ENCODE results near the gene NIT1. TPM values are rescaled to one million over a fixed set of nuclear protein-coding genes. Genes with fewer than 3 reads are reported as not detected.

NIT1 gene
- total and polyA plus RNA-seq, 2 donors (not counting 3 experiments of a cell fraction or from before 2014, with no cell fraction given) = 20.3 to 26.5 TPM

GRCh38 chr1:161070761-161071160 lies 47.1 kb upstream of the NIT1 start:
- intact Hi-C loops (cut with micrococcal nuclease) (no loop called here), dilution Hi-C loops (cut with MboI; ENCODE audit: extremely low pct_ligation_motif_present, low sequenced_read_pairs) (no loop called here)
- CTCF ChIA-PET = interaction anchor here (0.5 to 1.4 kb wide), 6 partner anchors 16 to 975 kb away, joined by 3 to 7 read pairs (median 3); no protein-coding TSS in a partner anchor
- Histone ChIP-seq H4K20me1 (replicated peaks; ENCODE audit: control insufficient read depth, extremely low read depth, insufficient read depth, low read length) (no peaks in the 10 kb centered on the region), H3K9ac (replicated peaks; ENCODE audit: extremely low read depth, insufficient read depth, low read length) (no peak overlapping the region), H2AFZ (ENCODE audit: low read depth, low read length) (no peak overlapping the region), H3K9me1 (replicated peaks; ENCODE audit: control insufficient read depth, extremely low read depth, insufficient read depth, low read length) (no peaks in the 10 kb centered on the region), H3K79me2 (ENCODE audit: control insufficient read depth, insufficient read depth, low read length) (no peaks in the 10 kb centered on the region), H3K27ac (ENCODE audit: insufficient read depth, low read depth, low read length) (no peak overlapping the region), H3K36me3 (ENCODE audit: control insufficient read depth in 2 of 2, extremely low read depth in 1 of 2, insufficient read depth in 2 of 2, low read length in 2 of 2) (no peaks in the 10 kb centered on the region), H3K27me3 (ENCODE audit: control insufficient read depth in 2 of 2, insufficient read depth in 2 of 2, low read length in 2 of 2) (no peaks in the 10 kb centered on the region), H3K9me3 (replicated peaks; ENCODE audit: control insufficient read depth, insufficient read depth, low read length) (no peaks in the 10 kb centered on the region), H3K4me3 (replicated peaks in 1 of 3; ENCODE audit: insufficient read depth in 1 of 3, low read depth in 1 of 3, low read length in 3 of 3) (no peak overlapping the region), H3K4me1 (ENCODE audit: control insufficient read depth, extremely low read depth, insufficient read depth, low read length) (no peaks in the 10 kb centered on the region), H3K4me2 (ENCODE audit: insufficient read depth, low read length) (no peak overlapping the region)
- DNase-seq (ENCODE audit: low read depth, low spot score) (no peak), FAIRE-seq (no peak)
- POLR2A ChIA-PET = no interaction called here
- no TSS peak for BruUV-seq (replicated peaks)
- TF ChIP-seq GATA2 (IDR thresholded peaks at IDR 0.05; ENCODE audit: insufficient read depth, insufficient read length, low read depth, low read length) (no peak), POLR2A (IDR thresholded peaks at IDR 0.05; ENCODE audit: low read depth, low read length) (no peak), FOS (IDR thresholded peaks at IDR 0.05; ENCODE audit: borderline replicate concordance, insufficient read depth, low read length) (no peak), EZH2 (IDR thresholded peaks at IDR 0.05; ENCODE audit: borderline replicate concordance, low read depth, low read length, severe bottlenecking) (no peak), JUN (IDR thresholded peaks at IDR 0.05; ENCODE audit: borderline replicate concordance, insufficient read depth, insufficient read length, low read depth) (no peak), POLR2AphosphoS5 (IDR thresholded peaks at IDR 0.05; ENCODE audit: insufficient read depth, low read depth, low read length) (no peak), MAX (IDR thresholded peaks at IDR 0.05; ENCODE audit: insufficient read depth, insufficient read length) (no peak), MYC (IDR thresholded peaks at IDR 0.05; ENCODE audit: low read depth, low read length) (no peak)
- TF ChIP-seq, protein P1, sequence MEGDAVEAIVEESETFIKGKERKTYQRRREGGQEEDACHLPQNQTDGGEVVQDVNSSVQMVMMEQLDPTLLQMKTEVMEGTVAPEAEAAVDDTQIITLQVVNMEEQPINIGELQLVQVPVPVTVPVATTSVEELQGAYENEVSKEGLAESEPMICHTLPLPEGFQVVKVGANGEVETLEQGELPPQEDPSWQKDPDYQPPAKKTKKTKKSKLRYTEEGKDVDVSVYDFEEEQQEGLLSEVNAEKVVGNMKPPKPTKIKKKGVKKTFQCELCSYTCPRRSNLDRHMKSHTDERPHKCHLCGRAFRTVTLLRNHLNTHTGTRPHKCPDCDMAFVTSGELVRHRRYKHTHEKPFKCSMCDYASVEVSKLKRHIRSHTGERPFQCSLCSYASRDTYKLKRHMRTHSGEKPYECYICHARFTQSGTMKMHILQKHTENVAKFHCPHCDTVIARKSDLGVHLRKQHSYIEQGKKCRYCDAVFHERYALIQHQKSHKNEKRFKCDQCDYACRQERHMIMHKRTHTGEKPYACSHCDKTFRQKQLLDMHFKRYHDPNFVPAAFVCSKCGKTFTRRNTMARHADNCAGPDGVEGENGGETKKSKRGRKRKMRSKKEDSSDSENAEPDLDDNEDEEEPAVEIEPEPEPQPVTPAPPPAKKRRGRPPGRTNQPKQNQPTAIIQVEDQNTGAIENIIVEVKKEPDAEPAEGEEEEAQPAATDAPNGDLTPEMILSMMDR (IDR thresholded peaks at IDR 0.05; ENCODE audit: extremely low read depth in 1 of 2, insufficient read depth in 1 of 2, low read depth in 1 of 2, low read length in 2 of 2) = no peak

All from endothelial cell of umbilical vein (primary cell).